ENCODE measurements around the gene B4GALT2. TPM values are rescaled to one million over a fixed set of nuclear protein-coding genes. Genes with fewer than 3 reads are reported as not detected.

B4GALT2 gene
- total and polyA plus RNA-seq, 9 donors = 43.3 to 59.6 (median 51.6) TPM

DNA sequence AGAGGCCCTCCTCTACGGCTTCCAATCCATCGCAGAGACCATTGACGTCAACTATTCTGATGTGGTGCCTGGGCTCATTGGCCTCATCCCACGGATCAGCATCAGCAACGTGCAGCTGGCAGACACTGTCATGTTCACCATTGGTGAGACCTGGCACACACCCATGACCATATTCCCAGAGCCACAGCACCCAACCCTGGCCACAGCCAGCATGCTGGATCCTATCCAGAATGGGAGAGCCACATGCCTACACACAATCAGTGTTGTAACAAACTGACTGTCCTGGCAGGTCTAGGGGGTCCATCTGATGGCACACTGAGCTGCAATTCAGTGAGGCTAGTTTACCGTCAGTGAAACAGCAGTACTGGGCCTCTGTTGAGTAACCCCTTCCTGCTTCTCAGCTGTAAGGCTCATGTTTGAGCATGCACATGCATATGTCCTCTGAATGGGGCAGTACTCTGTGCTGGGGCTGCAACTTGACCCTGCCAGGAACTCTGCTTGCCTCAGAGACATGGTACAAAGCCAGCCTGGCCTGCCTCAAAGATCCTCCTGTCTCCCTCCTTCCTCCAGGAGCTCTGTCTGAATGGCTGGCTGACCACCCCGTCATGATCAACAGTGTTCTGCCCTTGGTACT is 21.5 kb upstream of the B4GALT2 start:
- H3K4me1 ChIP-seq (ENCODE audit: control insufficient read depth, insufficient read depth, low read length) = no peaks in the 10 kb centered on the region
- no peak for DNase-seq
- WGBS (ENCODE audit: insufficient coverage) = 81% methylated on average over 7 of the region's 7 CpGs
- H3K4me3 ChIP-seq (ENCODE audit: low read length) = no peak overlapping the region
- no peaks in the 10 kb centered on the region for H3K9me3 ChIP-seq (replicated peaks; ENCODE audit: control insufficient read depth, low read depth, low read length)
- H3K27ac ChIP-seq (ENCODE audit: low read length) = no peak overlapping the region
- no peaks in the 10 kb centered on the region for H3K27me3 ChIP-seq (ENCODE audit: control insufficient read depth, insufficient read depth, low read length)
- peaks cover 76% of the 10 kb centered on the region for H3K36me3 ChIP-seq (ENCODE audit: control insufficient read depth, insufficient read depth, low read length)

- Histone ChIP-seq H3K27me3 (ENCODE audit: control insufficient read depth, insufficient read depth, low read length) (no peaks in the 10 kb centered on the region), H3K27ac (ENCODE audit: low read length) (no peak overlapping the region)
Observed at GRCh38 chr1:43958351-43959255, 20.4 kb upstream of the B4GALT2 start.

DNA sequence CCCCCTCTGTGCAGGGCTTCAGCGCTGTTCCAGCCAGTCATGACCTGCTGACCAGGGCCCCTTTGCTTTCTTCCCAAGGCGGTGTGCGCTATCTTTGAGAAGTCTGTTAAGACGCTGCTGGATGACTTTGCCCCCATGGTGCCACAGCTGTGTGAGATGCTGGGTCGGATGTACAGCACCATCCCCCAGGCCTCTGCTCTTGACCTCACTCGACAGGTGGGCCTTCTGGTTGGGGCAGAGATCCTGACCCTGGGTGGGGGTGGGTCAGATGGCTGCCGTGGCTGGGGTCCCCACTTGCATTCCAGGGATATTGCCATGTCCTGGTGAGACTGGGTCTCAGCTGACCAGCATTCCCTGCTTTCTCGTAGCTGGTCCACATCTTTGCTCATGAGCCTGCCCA is 18.2 kb upstream of the B4GALT2 start:
- DNase-seq = no peak
- Histone ChIP-seq H3K27me3 (ENCODE audit: control insufficient read depth, insufficient read depth, low read length) (no peaks in the 10 kb centered on the region), H3K9me3 (replicated peaks; ENCODE audit: control insufficient read depth, low read depth, low read length) (no peaks in the 10 kb centered on the region), H3K27ac (ENCODE audit: low read length) (no peak overlapping the region), H3K36me3 (ENCODE audit: control insufficient read depth, insufficient read depth, low read length) (peaks cover 88% of the 10 kb centered on the region), H3K4me3 (ENCODE audit: low read length) (no peak overlapping the region), H3K4me1 (ENCODE audit: control insufficient read depth, insufficient read depth, low read length) (no peaks in the 10 kb centered on the region)
- 84% methylated on average over 4 of the region's 8 CpGs for WGBS (ENCODE audit: insufficient coverage)

More at GRCh38 chr1:43958351-43959255, 20.4 kb upstream of the B4GALT2 start:
- H3K36me3 ChIP-seq (ENCODE audit: control insufficient read depth, insufficient read depth, low read length) = peaks cover 80% of the 10 kb centered on the region
- no peaks in the 10 kb centered on the region for H3K4me1 ChIP-seq (ENCODE audit: control insufficient read depth, insufficient read depth, low read length)
- DNase-seq = no peak
- H3K9me3 ChIP-seq (replicated peaks; ENCODE audit: control insufficient read depth, low read depth, low read length) = no peaks in the 10 kb centered on the region
- no CpG with 5 or more reads among the region's 9 CpGs for WGBS (ENCODE audit: insufficient coverage)
- no peak overlapping the region for H3K4me3 ChIP-seq (ENCODE audit: low read length)

DNA sequence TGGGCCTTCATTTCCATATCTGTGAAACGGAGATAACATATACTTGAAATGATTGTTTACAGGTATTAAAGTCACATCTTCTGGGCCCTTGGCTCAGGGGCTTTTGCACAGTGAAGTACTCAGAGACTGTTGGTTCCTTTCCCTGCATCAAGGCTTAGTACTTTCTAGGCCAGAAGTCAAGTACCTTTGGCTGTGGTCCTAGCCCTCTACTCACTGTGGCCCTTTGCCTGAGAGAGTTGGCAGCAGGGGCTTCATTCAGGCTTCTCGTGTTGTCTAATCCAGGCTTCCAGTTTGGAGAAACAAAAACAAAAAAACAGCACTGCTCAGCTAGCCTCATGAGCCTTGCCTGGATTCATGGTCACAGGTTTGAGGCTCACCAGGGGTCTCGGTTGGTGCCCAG is 17.3 kb upstream of the B4GALT2 start:
- Histone ChIP-seq H3K4me3 (ENCODE audit: low read length) (no peak overlapping the region), H3K9me3 (replicated peaks; ENCODE audit: control insufficient read depth, low read depth, low read length) (no peaks in the 10 kb centered on the region), H3K36me3 (ENCODE audit: control insufficient read depth, insufficient read depth, low read length) (peaks cover 85% of the 10 kb centered on the region), H3K27me3 (ENCODE audit: control insufficient read depth, insufficient read depth, low read length) (no peaks in the 10 kb centered on the region), H3K27ac (ENCODE audit: low read length) (no peak overlapping the region), H3K4me1 (ENCODE audit: control insufficient read depth, insufficient read depth, low read length) (no peaks in the 10 kb centered on the region)
- no peak for DNase-seq
- WGBS (ENCODE audit: insufficient coverage) = 89% methylated on average over 3 of the region's 3 CpGs

GRCh38 chr1:43962324-43962723 is 16.7 kb upstream of the B4GALT2 start:
- DNase-seq = no peak
- peaks cover 84% of the 10 kb centered on the region for H3K36me3 ChIP-seq (ENCODE audit: control insufficient read depth, insufficient read depth, low read length)
- 89% methylated on average over 2 of the region's 2 CpGs for WGBS (ENCODE audit: insufficient coverage)
- H3K4me3 ChIP-seq (ENCODE audit: low read length) = no peak overlapping the region
- no peaks in the 10 kb centered on the region for H3K9me3 ChIP-seq (replicated peaks; ENCODE audit: control insufficient read depth, low read depth, low read length)
- H3K27ac ChIP-seq (ENCODE audit: low read length) = no peak overlapping the region
- no peaks in the 10 kb centered on the region for H3K4me1 ChIP-seq (ENCODE audit: control insufficient read depth, insufficient read depth, low read length)
- no peaks in the 10 kb centered on the region for H3K27me3 ChIP-seq (ENCODE audit: control insufficient read depth, insufficient read depth, low read length)

DNA sequence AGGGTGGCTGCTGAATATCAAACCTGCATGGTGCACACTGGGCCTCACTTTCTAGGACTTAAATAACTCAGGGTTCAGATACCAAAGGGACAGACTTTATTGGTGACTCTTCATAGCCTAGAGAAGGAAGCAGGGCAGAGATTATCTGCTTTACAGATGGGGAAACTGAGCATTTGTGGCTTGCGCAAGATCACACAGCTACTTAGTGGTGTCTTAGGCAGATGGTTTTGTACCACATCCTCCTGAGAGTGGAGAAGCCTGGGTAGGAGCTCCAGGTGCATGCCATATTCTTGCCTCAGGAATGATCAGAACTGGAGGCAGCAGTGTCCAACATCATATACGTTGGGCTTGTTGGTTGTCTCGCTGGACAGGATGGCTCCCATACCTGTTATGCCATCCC is 16.0 kb upstream of the B4GALT2 start:
- no peaks in the 10 kb centered on the region for H3K9me3 ChIP-seq (replicated peaks; ENCODE audit: control insufficient read depth, low read depth, low read length)
- DNase-seq = no peak
- 93% methylated on average over 3 of the region's 3 CpGs for WGBS (ENCODE audit: insufficient coverage)
- no peaks in the 10 kb centered on the region for H3K27me3 ChIP-seq (ENCODE audit: control insufficient read depth, insufficient read depth, low read length)
- H3K4me3 ChIP-seq (ENCODE audit: low read length) = no peak overlapping the region
- no peaks in the 10 kb centered on the region for H3K4me1 ChIP-seq (ENCODE audit: control insufficient read depth, insufficient read depth, low read length)
- H3K36me3 ChIP-seq (ENCODE audit: control insufficient read depth, insufficient read depth, low read length) = peaks cover 83% of the 10 kb centered on the region
- H3K27ac ChIP-seq (ENCODE audit: low read length) = no peak overlapping the region

DNA sequence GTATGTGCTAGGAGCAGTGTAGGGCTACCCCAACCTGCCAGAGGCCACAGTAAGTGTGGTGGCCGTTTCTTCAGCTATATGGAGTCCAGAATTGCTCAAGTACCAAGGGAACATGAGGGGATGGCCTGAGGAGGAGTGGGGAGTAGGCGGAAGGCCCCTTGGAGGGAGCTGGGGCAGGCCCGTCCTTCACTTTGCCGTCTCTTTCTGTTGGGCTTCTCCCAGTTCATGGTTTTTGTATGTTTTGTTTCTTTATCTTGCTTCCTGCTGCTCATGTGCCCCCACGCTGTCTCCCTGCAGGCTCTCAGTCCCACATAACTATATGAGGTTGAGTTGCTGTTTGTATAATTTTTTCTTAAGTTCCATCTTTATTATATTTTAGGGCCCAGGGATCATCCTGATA is 15.1 kb upstream of the B4GALT2 start:
- H3K4me3 ChIP-seq (ENCODE audit: low read length) = no peak overlapping the region
- H3K4me1 ChIP-seq (ENCODE audit: control insufficient read depth, insufficient read depth, low read length) = no peaks in the 10 kb centered on the region
- peaks cover 3% of the 10 kb centered on the region for H3K9me3 ChIP-seq (replicated peaks; ENCODE audit: control insufficient read depth, low read depth, low read length)
- 81% methylated on average over 2 of the region's 5 CpGs for WGBS (ENCODE audit: insufficient coverage)
- H3K27ac ChIP-seq (ENCODE audit: low read length) = no peak overlapping the region
- DNase-seq = no peak
- peaks cover 75% of the 10 kb centered on the region for H3K36me3 ChIP-seq (ENCODE audit: control insufficient read depth, insufficient read depth, low read length)
- no peaks in the 10 kb centered on the region for H3K27me3 ChIP-seq (ENCODE audit: control insufficient read depth, insufficient read depth, low read length)

GRCh38 chr1:43965316-43965715 is 13.7 kb upstream of the B4GALT2 start:
- WGBS (ENCODE audit: insufficient coverage) = 91% methylated on average over 2 of the region's 3 CpGs
- no peak overlapping the region for H3K27ac ChIP-seq (ENCODE audit: low read length)
- H3K4me3 ChIP-seq (ENCODE audit: low read length) = no peak overlapping the region
- H3K4me1 ChIP-seq (ENCODE audit: control insufficient read depth, insufficient read depth, low read length) = peaks cover 4% of the 10 kb centered on the region
- DNase-seq = no peak
- H3K27me3 ChIP-seq (ENCODE audit: control insufficient read depth, insufficient read depth, low read length) = no peaks in the 10 kb centered on the region
- peaks cover 3% of the 10 kb centered on the region for H3K9me3 ChIP-seq (replicated peaks; ENCODE audit: control insufficient read depth, low read depth, low read length)
- peaks cover 60% of the 10 kb centered on the region for H3K36me3 ChIP-seq (ENCODE audit: control insufficient read depth, insufficient read depth, low read length)

DNA sequence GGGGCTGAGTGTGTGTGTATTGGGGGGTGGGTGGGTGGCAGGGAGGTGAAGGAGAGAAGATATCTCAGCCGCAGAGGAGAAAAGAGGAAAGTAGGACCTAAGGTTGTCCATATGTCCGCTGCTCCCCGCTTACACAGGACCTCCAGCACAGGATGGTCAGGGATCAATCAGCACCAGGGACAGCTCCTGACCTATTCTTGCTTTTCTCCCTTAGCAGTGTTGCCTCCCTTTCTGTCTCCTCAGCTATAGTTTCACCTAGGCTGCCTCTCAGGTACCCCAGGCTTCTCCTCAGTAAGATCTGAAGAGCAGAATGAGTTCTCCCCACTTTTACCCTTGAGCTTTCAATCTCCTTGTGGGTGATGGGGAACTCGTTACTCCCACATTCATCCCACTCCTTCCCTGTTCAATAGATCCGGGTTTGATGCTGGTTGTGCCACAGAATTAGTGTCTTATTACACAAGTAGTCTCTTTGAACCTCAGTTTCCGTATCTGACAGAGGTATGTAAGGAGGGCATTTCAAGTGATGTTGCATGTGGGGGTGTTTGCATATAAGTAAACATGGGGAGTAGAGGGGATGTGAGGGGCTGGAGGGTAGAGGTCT is 10.6 kb upstream of the B4GALT2 start:
- peak; percentile 62 for DNase-seq
- H3K27me3 ChIP-seq (ENCODE audit: control insufficient read depth, insufficient read depth, low read length) = no peaks in the 10 kb centered on the region
- WGBS (ENCODE audit: insufficient coverage) = 65% methylated on average over 4 of the region's 6 CpGs
- H3K4me1 ChIP-seq (ENCODE audit: control insufficient read depth, insufficient read depth, low read length) = peaks cover 12% of the 10 kb centered on the region
- peaks cover 57% of the 10 kb centered on the region for H3K36me3 ChIP-seq (ENCODE audit: control insufficient read depth, insufficient read depth, low read length)
- no peak overlapping the region for H3K27ac ChIP-seq (ENCODE audit: low read length)
- peaks cover 3% of the 10 kb centered on the region for H3K9me3 ChIP-seq (replicated peaks; ENCODE audit: control insufficient read depth, low read depth, low read length)
- no peak overlapping the region for H3K4me3 ChIP-seq (ENCODE audit: low read length)

DNA sequence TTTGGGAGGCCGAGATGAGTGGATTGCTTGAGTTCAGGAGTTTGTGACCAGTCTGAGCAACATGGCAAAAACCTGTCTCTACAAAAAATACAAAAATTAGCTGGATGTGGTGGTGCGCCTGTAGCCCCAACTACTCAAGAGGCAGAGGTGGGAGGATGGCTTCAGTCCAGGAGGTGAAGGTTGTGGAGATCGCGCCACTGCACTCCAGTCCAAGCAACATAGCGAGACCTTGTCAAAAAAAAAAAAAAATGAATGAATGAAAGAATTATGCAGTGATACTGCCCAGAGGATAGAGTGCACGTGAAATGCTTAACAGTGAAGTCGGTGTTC is 9.6 kb upstream of the B4GALT2 start:
- Histone ChIP-seq H3K9me3 (replicated peaks; ENCODE audit: control insufficient read depth, low read depth, low read length) (peaks cover 3% of the 10 kb centered on the region), H3K27ac (ENCODE audit: low read length) (no peak overlapping the region), H3K4me1 (ENCODE audit: control insufficient read depth, insufficient read depth, low read length) (peaks cover 17% of the 10 kb centered on the region), H3K4me3 (ENCODE audit: low read length) (no peak overlapping the region), H3K27me3 (ENCODE audit: control insufficient read depth, insufficient read depth, low read length) (no peaks in the 10 kb centered on the region), H3K36me3 (ENCODE audit: control insufficient read depth, insufficient read depth, low read length) (peaks cover 52% of the 10 kb centered on the region)
- 33% methylated on average over 4 of the region's 7 CpGs for WGBS (ENCODE audit: insufficient coverage)
- DNase-seq = no peak

Measured in muscle of leg (tissue), 11 donors.